Kidney (tissue), 14 donors: Measurements from ENCODE around the gene GATA2. TPM values are rescaled to one million over a fixed set of nuclear protein-coding genes. Genes with fewer than 3 reads are reported as not detected.

ENCODE experiments used
- DNase-seq, 5 donors: peaks; one replicate each; pipeline ENCODE4 v3.0.0-alpha.2; 2013 to 2020
- FAIRE-seq: peaks from 2 replicates; lab custom pipeline; 2012; peaks lifted over from hg19 to GRCh38; lab: Jason Lieb, UNC
- H3K27ac ChIP-seq, 2 donors: one replicate each; pipeline ENCODE4 v1.7.0; 2013; ENCODE audit warnings: low read depth in 2 of 2, low read length in 2 of 2, inconsistent platforms in 1 of 2
- H3K27me3 ChIP-seq: one replicate; pipeline ENCODE4 v1.7.1; 2013; ENCODE audit warnings: low read length, inconsistent platforms; ENCODE audit not compliant: control insufficient read depth, insufficient read depth
- H3K36me3 ChIP-seq, 3 donors: one replicate each; pipeline versions ENCODE4 v1.7.0 to v1.7.1; 2013; ENCODE audit warnings: low read length in 3 of 3, control low read depth in 1 of 3, inconsistent platforms in 1 of 3; ENCODE audit not compliant: insufficient read depth in 3 of 3, control insufficient read depth in 2 of 3
- H3K4me1 ChIP-seq, 3 donors: one replicate each; pipeline versions ENCODE4 v1.7.0 to v1.7.1; 2013; ENCODE audit warnings: low read length in 3 of 3, inconsistent platforms in 1 of 3, low read depth in 1 of 3; ENCODE audit not compliant: control insufficient read depth in 2 of 3, insufficient read depth in 2 of 3
- H3K4me3 ChIP-seq, 3 donors: one replicate each; pipeline versions ENCODE4 v1.7.0 to v1.8.1; 2013; ENCODE audit warnings: low read length in 3 of 3, control low read depth in 1 of 3, inconsistent platforms in 1 of 3
- H3K9ac ChIP-seq, 3 donors: one replicate each; pipeline versions ENCODE4 v1.7.0 to v1.7.1; 2013; ENCODE audit warnings: low read length in 3 of 3, control low read depth in 1 of 3, inconsistent platforms in 1 of 3
- H3K9me3 ChIP-seq, 3 donors: one replicate each; pipeline versions ENCODE4 v1.7.0 to v1.7.1; 2013; ENCODE audit warnings: low read length in 3 of 3, control low read depth in 1 of 3, inconsistent platforms in 1 of 3; ENCODE audit not compliant: control insufficient read depth in 2 of 3, insufficient read depth in 1 of 3
- CTCF ChIP-seq: IDR thresholded peaks from 3 replicates; pipeline ENCODE4 v1.5.1; 2012; ENCODE audit warnings: mild to moderate bottlenecking, moderate library complexity, borderline replicate concordance; ENCODE audit not compliant: insufficient read depth; ENCODE audit errors: extremely low read depth
- intact Hi-C: fragments of 100-400 bp; cut with DNase I; formaldehyde crosslinking; loops from one replicate; pipeline ENCODE4 v1.11.1; 2022
- polyA plus RNA-seq: library from polyadenylated mRNA; stranded (reverse); fragments of 350-450 nt; fragmentation: Illumina TruSeq; extraction: RNeasy Lipid Tissue Mini Kit (QIAGEN cat#74804); gene quantifications from one replicate; pipeline ENCODE4 v1.2.3, GENCODE V29; 2014; ENCODE audit warnings: low read depth, low replicate concordance; ENCODE audit not compliant: insufficient read depth
- total RNA-seq: library from RNA; stranded (reverse); fragmentation: NEBNext Ultra II Directional; extraction: Animal tissue kit (Norgen Biotek cat#: 25700); gene quantifications from one replicate; pipeline ENCODE4 v1.2.1, GENCODE V29; 2021
- donor health status: control.
- donor health status: control.
- donor health status: control.
- donor health status: control.
- donor health status: control.
- donor health status: DM: yes; HTN: yes; CAD: no.
- donor health status: Normal renal cell carcinoma (clear cell type).

GATA2 gene
- total and polyA plus RNA-seq, 2 donors from 2014 or later, result 22.9 to 31.4 TPM

- H3K36me3 ChIP-seq, result no peaks in the 10 kb centered on the region
- DNase-seq, result no peak
- H3K9ac ChIP-seq, result no peak overlapping the region
- no peak for FAIRE-seq
- no peak overlapping the region for H3K27ac ChIP-seq
- no peak for TF ChIP-seq CTCF
- H3K27me3 ChIP-seq, result no peaks in the 10 kb centered on the region
- intact Hi-C loops, result no loop called here
- H3K9me3 ChIP-seq, result no peaks in the 10 kb centered on the region
- H3K4me1 ChIP-seq, result no peaks in the 10 kb centered on the region
- no peak overlapping the region for H3K4me3 ChIP-seq
These were observed 28.8 kb downstream of the GATA2 start for GRCh38 chr3:128464188-128464587.

- no peak for DNase-seq
- Histone ChIP-seq H3K27ac (no peak overlapping the region), H3K4me3 (no peak overlapping the region), H3K4me1 (no peaks in the 10 kb centered on the region), H3K36me3 (no peaks in the 10 kb centered on the region), H3K27me3 (no peaks in the 10 kb centered on the region), H3K9ac (no peak overlapping the region), H3K9me3 (no peaks in the 10 kb centered on the region)
- FAIRE-seq, result no peak
- TF ChIP-seq CTCF, result no peak
- intact Hi-C loops, result no loop called here
These were observed 29.2 kb downstream of the GATA2 start for GRCh38 chr3:128463771-128464170.

GRCh38 chr3:128463354-128463753, 29.6 kb downstream of the GATA2 start:
- Histone ChIP-seq H3K4me3 (no peak overlapping the region), H3K9ac (no peak overlapping the region), H3K27me3 (no peaks in the 10 kb centered on the region), H3K27ac (no peak overlapping the region), H3K4me1 (no peaks in the 10 kb centered on the region), H3K36me3 (no peaks in the 10 kb centered on the region), H3K9me3 (no peaks in the 10 kb centered on the region)
- no peak for DNase-seq
- no peak for FAIRE-seq
- intact Hi-C loops, result no loop called here
- TF ChIP-seq CTCF, result no peak

- Histone ChIP-seq H3K27me3 (no peaks in the 10 kb centered on the region), H3K4me3 (no peak overlapping the region), H3K27ac (no peak overlapping the region), H3K9me3 (no peaks in the 10 kb centered on the region), H3K4me1 (no peaks in the 10 kb centered on the region), H3K9ac (no peak overlapping the region), H3K36me3 (no peaks in the 10 kb centered on the region)
- no peak for TF ChIP-seq CTCF
- FAIRE-seq (no peak), DNase-seq (no peak)
- intact Hi-C loops, result no loop called here
These were observed 30.1 kb downstream of the GATA2 start for GRCh38 chr3:128462931-128463330.
